GM18508 (cell line): ENCODE data around the gene HNRNPUL2.

Experiments
- ATAC-seq: cut with Tn5 transposase; IDR thresholded peaks from one replicate; pipeline ENCODE4 v1.9.1; 2021; ENCODE audit warnings: moderate number of reproducible peaks; ENCODE audit not compliant: insufficient read depth, unreplicated experiment

HNRNPUL2 gene

DNA sequence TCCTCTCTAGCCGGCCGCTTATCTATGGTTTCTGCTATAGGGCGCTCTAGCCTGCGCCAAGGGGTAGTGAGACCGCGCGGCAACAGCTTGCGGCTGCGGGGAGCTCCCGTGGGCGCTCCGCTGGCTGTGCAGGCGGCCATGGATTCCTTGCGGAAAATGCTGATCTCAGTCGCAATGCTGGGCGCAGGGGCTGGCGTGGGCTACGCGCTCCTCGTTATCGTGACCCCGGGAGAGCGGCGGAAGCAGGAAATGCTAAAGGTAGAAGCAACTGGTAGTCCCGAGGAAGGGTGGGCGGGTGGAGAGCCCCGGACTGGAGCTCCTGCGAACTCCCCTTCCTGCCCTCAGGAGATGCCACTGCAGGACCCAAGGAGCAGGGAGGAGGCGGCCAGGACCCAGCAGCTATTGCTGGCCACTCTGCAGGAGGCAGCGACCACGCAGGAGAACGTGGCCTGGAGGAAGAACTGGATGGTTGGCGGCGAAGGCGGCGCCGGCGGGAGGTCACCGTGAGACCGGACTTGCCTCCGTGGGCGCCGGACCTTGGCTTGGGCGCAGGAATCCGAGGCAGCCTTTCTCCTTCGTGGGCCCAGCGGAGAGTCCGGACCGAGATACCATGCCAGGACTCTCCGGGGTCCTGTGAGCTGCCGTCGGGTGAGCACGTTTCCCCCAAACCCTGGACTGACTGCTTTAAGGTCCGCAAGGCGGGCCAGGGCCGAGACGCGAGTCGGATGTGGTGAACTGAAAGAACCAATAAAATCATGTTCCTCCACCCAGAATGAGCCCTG, 55.5 kb downstream of the HNRNPUL2 start, which contains the start of the genes LBHD1 and UQCC3:
Gene LBHD1 (minus strand): TSS at position 660 of the 782 bp plus-strand sequence. CDS start 2,236 bp downstream, outside the sequence.
Gene UQCC3 (plus strand): TSS at position 66 of the 782 bp plus-strand sequence. CDS start 73 bp downstream, at position 139.
- ATAC-seq = no peak

DNA sequence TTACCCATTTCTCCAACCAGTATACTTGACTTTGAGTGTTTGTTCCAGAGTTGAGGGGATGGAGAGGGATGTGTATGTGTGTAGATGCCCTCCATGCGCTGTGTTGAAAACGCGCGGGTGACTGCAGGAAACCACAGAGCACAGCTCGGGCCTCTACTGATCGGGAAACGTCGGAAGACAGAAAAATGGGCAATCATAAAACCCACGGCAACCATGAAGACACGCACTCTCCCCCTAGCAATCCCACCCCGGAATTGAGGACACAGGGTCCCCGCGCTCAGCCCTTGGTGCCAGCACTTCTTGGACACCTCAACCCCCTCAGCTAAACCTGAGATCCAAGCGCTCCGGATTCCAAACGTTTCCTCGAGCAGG, 56.0 kb downstream of the HNRNPUL2 start:
- no peak for ATAC-seq

GRCh38 chr11:62669420-62670161, 57.7 kb downstream of the HNRNPUL2 start:
- ATAC-seq = no peak

DNA sequence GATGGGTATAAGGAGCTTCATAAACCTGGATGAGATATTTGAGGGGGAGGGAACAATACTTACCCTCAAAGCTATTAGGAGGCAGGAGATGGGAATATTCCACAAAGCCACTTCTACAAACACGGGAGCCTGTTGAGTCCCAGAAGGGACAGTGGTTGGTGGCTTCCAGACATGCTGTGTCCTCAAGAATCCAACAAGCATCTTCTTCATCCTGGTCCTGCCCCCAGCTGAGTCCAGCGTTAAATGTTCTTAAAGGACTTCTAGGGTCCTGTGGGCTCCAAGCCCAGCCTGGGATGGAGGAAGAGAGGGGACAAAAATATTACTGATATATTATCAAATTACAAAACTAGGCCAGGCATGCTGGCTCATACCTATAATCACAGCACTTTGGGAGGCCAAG, 59.8 kb downstream of the HNRNPUL2 start:
- no peak for ATAC-seq

GRCh38 chr11:62666259-62666926, 60.9 kb downstream of the HNRNPUL2 start:
- no peak for ATAC-seq

DNA sequence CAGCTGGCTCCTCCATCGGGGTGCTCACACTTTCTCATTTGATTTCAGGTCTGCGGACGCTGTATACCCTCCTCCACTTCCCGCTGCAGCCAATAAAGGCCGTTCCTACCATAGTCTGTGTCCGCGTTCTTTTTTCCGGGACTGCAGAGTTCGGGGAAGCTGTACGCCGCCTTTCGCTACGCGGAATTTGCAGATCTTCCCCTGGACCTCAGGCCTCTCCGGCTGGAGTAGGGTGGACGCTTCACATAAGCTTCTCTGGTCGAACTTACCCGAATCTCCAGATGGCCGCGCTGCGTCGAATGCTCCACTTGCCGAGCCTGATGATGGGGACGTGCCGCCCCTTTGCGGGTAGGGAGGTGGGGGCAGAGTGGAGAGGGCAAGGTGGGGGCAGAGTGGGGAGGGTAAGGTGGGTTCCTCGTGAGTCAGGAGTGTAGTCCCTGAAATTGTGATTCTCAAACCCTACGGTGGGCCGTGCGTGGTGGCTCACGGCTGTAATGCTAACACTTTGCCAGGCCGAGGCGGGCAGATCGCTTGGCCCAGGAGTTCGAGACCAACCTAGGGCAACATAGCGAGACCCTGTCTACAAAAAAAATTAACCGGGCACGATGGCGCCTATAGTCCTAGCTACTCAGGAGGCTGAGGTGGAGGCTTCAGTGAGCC, 61.5 kb downstream of the HNRNPUL2 start:
- no peak for ATAC-seq

GRCh38 chr11:62665075-62665598, 62.1 kb downstream of the HNRNPUL2 start, which contains the start of the genes C11orf98 and CSKMT:
Gene C11orf98 (minus strand): TSS chr11:62665210. CDS start chr11:62665169, 41 bp downstream.
Gene CSKMT (plus strand): TSS chr11:62665312. CDS start chr11:62665880, 568 bp downstream.
- no peak for ATAC-seq

- no peak for ATAC-seq
These were observed 62.7 kb downstream of the HNRNPUL2 start for GRCh38 chr11:62664405-62665074.
